K562 (cell line): ENCODE data around the gene PFDN4. TPM values are rescaled to one million over a fixed set of nuclear protein-coding genes. Genes with fewer than 3 reads are reported as not detected.

Source experiments
- ATAC-seq: fragments of 200-7000 bp; cut with Tn5 transposase; 3 replicates; pipeline ENCODE4 v1.9.1; 2020; ENCODE audit warnings: moderate library complexity
- BruUV-seq: library from RNA; stranded (reverse); fragments of 400-500 nt; replicated peaks from 2 replicates; lab custom pipeline; 2021; lab: Mats Ljungman, UMichigan
- CTCF ChIA-PET: fragments of 300-600 bp; formaldehyde crosslinking; extraction: SDS; loops from one replicate; lab custom pipeline; 2021; ENCODE audit warnings: low intra/inter-chr PET ratio; lab: Yijun Ruan, JAX
- POLR2A ChIA-PET: fragments of 300-600, 350-650 bp; sonication (Branson Sonifier 250); formaldehyde crosslinking; extraction: SDS; loops from one replicate; lab custom pipeline; 2021; ENCODE audit warnings: antibody characterized with exemption, inconsistent platforms; lab: Yijun Ruan, JAX
- DNase-seq, 4 experiments: peaks; one replicate each; pipeline versions ENCODE4 v3.0.0 to v3.0.0-alpha.2; 2011 to 2018; ENCODE audit warnings: low spot score in 3 of 4, mixed read lengths in 3 of 4; ENCODE audit errors: extremely low read depth in 1 of 4
- FAIRE-seq: peaks from 2 replicates; lab custom pipeline; 2011; peaks lifted over from hg19 to GRCh38; lab: Jason Lieb, UNC
- H2AFZ ChIP-seq: 2 replicates; pipeline ENCODE4 v1.6.0; 2011; ENCODE audit warnings: low read depth, low read length, control low read depth, inconsistent platforms
- H3K27ac ChIP-seq: fragments of 200-600 bp; 3 replicates; pipeline ENCODE4 v1.8.0; 2011; ENCODE audit warnings: low read depth, mild to moderate bottlenecking, control low read depth, inconsistent platforms, low read length, moderate library complexity, mixed read lengths; ENCODE audit errors: extremely low read depth
- H3K27me3 ChIP-seq, 2 experiments: fragments of 300-600 bp in 1 of 2; 2 replicates in 1 of 2; 3 replicates in 1 of 2; pipeline versions ENCODE4 v1.6.0 to v1.8.0; 2011; ENCODE audit warnings: inconsistent platforms in 2 of 2, low read length in 2 of 2, mild to moderate bottlenecking in 1 of 2, mixed read lengths in 1 of 2, moderate library complexity in 1 of 2; ENCODE audit not compliant: control insufficient read depth in 2 of 2, insufficient read depth in 2 of 2
- H3K36me3 ChIP-seq: fragments of 300-600 bp; 3 replicates; pipeline ENCODE4 v1.8.0; 2011; ENCODE audit warnings: mild to moderate bottlenecking, low read length, inconsistent platforms; ENCODE audit not compliant: control insufficient read depth, insufficient read depth
- H3K4me1 ChIP-seq, 2 experiments: fragments of 200-600 bp in 1 of 2; replicated peaks in 1 of 2; 2 replicates in 1 of 2; 3 replicates in 1 of 2; pipeline versions ENCODE4 v1.5.1 to v1.8.0; 2011; ENCODE audit warnings: inconsistent platforms in 2 of 2, low read length in 2 of 2, mild to moderate bottlenecking in 1 of 2, mixed read lengths in 1 of 2, moderate library complexity in 1 of 2; ENCODE audit not compliant: control insufficient read depth in 2 of 2, insufficient read depth in 2 of 2
- H3K4me2 ChIP-seq: 2 replicates; pipeline ENCODE4 v1.6.1; 2011; ENCODE audit warnings: low read length, control low read depth, inconsistent platforms, mixed read lengths; ENCODE audit not compliant: insufficient read depth
- H3K4me3 ChIP-seq: fragments of 200-600 bp; sonication (generic), shearing (Covaris generic); 2 replicates; pipeline ENCODE4 v1.5.1; 2016; ENCODE audit warnings: control low read depth, inconsistent platforms
- H3K79me2 ChIP-seq: fragments of 200-600 bp; 3 replicates; pipeline ENCODE4 v1.8.0; 2011; ENCODE audit warnings: low read length, inconsistent platforms; ENCODE audit not compliant: control insufficient read depth, insufficient read depth
- H3K9ac ChIP-seq, 2 experiments: 2 replicates each; pipeline versions ENCODE4 v1.6.0 to v1.6.1; 2011; ENCODE audit warnings: low read depth in 2 of 2, low read length in 2 of 2, control low read depth in 1 of 2, inconsistent platforms in 1 of 2, mild to moderate bottlenecking in 1 of 2, mixed read lengths in 1 of 2; ENCODE audit not compliant: insufficient read depth in 1 of 2
- H3K9me1 ChIP-seq: one replicate; pipeline ENCODE4 v1.6.0; 2011; ENCODE audit warnings: inconsistent platforms, mild to moderate bottlenecking, low read length, moderate library complexity; ENCODE audit not compliant: control insufficient read depth, insufficient read depth
- H3K9me3 ChIP-seq: replicated peaks from 2 replicates; pipeline ENCODE4 v1.5.1; 2011; ENCODE audit warnings: low read depth, low read length, inconsistent platforms; ENCODE audit not compliant: control insufficient read depth, insufficient read depth
- H4K20me1 ChIP-seq: replicated peaks from 2 replicates; pipeline ENCODE4 v1.6.1; 2011; ENCODE audit warnings: low read length, inconsistent platforms, mixed read lengths; ENCODE audit not compliant: control insufficient read depth, insufficient read depth
- BRD9 ChIP-seq: fragments of 450-650 bp; IDR thresholded peaks from 2 replicates; pipeline ENCODE4 v1.6.1; 2018; ENCODE audit warnings: low read depth; ENCODE audit not compliant: partially characterized antibody
- C11orf30 ChIP-seq: fragments of 450-650 bp; IDR thresholded peaks from 2 replicates; pipeline ENCODE4 v1.6.1; 2016; ENCODE audit warnings: low read depth, mild to moderate bottlenecking
- CEBPB ChIP-seq: fragments of 450-650 bp; IDR thresholded peaks from 2 replicates; pipeline ENCODE4 v1.6.1; 2016; ENCODE audit warnings: missing genetic modification characterization, missing compliant biosample characterization
- KLF13 ChIP-seq: fragments of 450-650 bp; IDR thresholded peaks from 2 replicates; pipeline ENCODE4 v1.6.1; 2016; ENCODE audit warnings: missing genetic modification characterization, low read depth, mild to moderate bottlenecking, missing compliant biosample characterization, moderate library complexity, borderline replicate concordance
- ZNF668 ChIP-seq: fragments of 250-450 bp; sonication (Bioruptor Pico); IDR thresholded peaks from 2 replicates; pipeline ENCODE4 v1.8.0; 2022; ENCODE audit warnings: mild to moderate bottlenecking, inconsistent platforms
- WGBS: fragments of 100-300 bp; shearing (Covaris generic); methylation state at CpG from one replicate; pipeline ENCODE4 v1.1.6; 2016; ENCODE audit warnings: low coverage, mixed read lengths; ENCODE audit not compliant: insufficient coverage; ENCODE audit errors: missing lambda C conversion rate; 5-methylcytosine and 5-hydroxymethylcytosine counted together
- in situ Hi-C: fragments of 300-500 bp; cut with MboI; formaldehyde crosslinking; loops from 4 replicates; pipeline ENCODE4 v1.15.0; 2018; ENCODE audit warnings: inconsistent platforms, mixed read lengths
- intact Hi-C: fragments of 100-400 bp; cut with micrococcal nuclease; formaldehyde crosslinking; loops from 2 replicates; pipeline ENCODE4 v1.14.2; 2022
- polyA plus RNA-seq, 8 experiments: library from polyadenylated mRNA; depleted of rRNA in 4 of 8; stranded (reverse) in 5 of 8; unstranded in 3 of 8; fragments of >200 nt; fragmentation: Nextera tagmentation in 2 of 8; fragmentation: Illumina TruSeq in 1 of 8; extraction: Ambion mirVana in 2 of 8; extraction: Trizol in 1 of 8; gene quantifications; 2 replicates each; pipeline versions ENCODE4 v1.2.1 to v1.2.3, GENCODE V29; 2011 to 2014; ENCODE audit warnings: inconsistent platforms in 1 of 8, missing spikeins in 1 of 8
- total RNA-seq, 7 experiments: library from RNA; depleted of rRNA in 6 of 7; stranded (reverse); fragments of >200 nt in 6 of 7; fragmentation: Illumina TruSeq in 2 of 7; extraction: Trizol in 2 of 7; gene quantifications; 2 replicates each; pipeline versions ENCODE4 v1.2.1 to v1.2.3, GENCODE V29; 2011 to 2021; ENCODE audit warnings: low replicate concordance in 1 of 7
- TF ChIP-seq, protein P1 (sequence below): IDR thresholded peaks from 3 replicates; pipeline ENCODE4 v1.6.1; 2011; ENCODE audit warnings: borderline replicate concordance, mild to moderate bottlenecking, moderate library complexity; ENCODE audit not compliant: insufficient read length; ENCODE audit errors: extremely low read depth
- TF ChIP-seq, protein P2 (sequence below), 2 experiments: IDR thresholded peaks; 2 replicates each; pipeline ENCODE4 v1.6.1; 2011; ENCODE audit warnings: borderline replicate concordance in 1 of 2, control low read depth in 1 of 2, low read depth in 1 of 2, low read length in 1 of 2, mild to moderate bottlenecking in 1 of 2, mixed read lengths in 1 of 2, moderate library complexity in 1 of 2; ENCODE audit not compliant: insufficient read depth in 1 of 2, insufficient read length in 1 of 2, poor library complexity in 1 of 2, severe bottlenecking in 1 of 2; ENCODE audit errors: extremely low read depth in 1 of 2
- TF ChIP-seq, protein P3 (sequence below): fragments of 250-450 bp; sonication (Bioruptor Pico); IDR thresholded peaks from 2 replicates; pipeline ENCODE4 v1.8.0; 2021; ENCODE audit warnings: moderate library complexity, mild to moderate bottlenecking, inconsistent platforms
- TF ChIP-seq, protein P4 (sequence below), 3 experiments: fragments of 200-800 bp in 1 of 3; fragments of 250-450 bp in 1 of 3; fragments of 450-650 bp in 1 of 3; sonication (Bioruptor Pico) in 1 of 3; sonication (Bioruptor generic) in 1 of 3; formaldehyde crosslinking in 1 of 3; IDR thresholded peaks; 2 replicates each; pipeline versions ENCODE4 v1.6.1 to v1.8.0; 2016 to 2022; ENCODE audit warnings: mild to moderate bottlenecking in 2 of 3, missing genetic modification characterization in 2 of 3, missing compliant biosample characterization in 1 of 3, moderate library complexity in 1 of 3

The PFDN4 gene
- total and polyA plus RNA-seq, 9 of the 15 experiments (the other 6 are each of a cell fraction or from before 2014, with no cell fraction given): 60.1 to 214 (median 122) TPM

DNA sequence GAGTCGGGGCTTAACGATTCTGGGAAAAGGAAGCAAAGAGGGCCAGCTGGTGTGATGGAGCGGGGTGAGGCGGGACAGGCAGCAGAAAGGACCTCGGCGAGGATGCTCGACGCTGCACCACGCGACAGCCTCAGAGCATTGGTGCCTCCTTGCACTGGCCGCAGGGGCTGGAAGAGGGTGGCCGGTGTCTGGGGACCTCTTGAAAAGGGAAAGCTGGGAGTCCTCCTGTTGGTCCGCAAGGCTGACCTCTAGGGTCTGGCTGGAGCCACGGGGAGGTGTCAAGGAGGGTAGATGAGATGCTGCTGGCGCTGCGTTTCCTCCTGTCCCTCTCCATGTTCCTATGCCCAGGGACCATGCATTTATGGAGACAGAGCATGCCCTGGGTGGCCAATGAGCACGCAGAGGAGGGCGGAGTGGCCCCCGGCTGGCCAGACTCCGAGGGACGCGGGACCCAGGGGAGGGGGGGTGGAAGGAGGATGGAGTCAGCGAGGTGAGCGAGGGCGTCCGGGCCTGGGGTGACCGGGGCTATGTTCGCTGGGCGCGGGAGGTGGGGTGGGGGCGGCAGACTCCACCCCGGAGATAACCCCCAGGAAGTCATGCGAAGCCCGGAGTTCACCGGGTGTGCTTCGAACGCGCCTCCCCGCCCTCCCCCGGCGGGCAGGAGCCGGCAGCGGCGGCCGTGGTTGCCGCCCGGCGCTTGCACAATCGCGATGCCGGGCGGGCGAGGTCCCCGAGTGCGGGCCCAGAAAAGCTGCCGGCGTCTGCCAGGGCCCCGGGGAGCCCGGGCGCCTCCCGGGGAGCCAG, 34.0 kb upstream of the PFDN4 start, which contains the start of gene CYP24A1:
CYP24A1 (minus strand) TSS at position 334 of the 804 bp plus-strand sequence. CDS start 407 bp downstream, outside the sequence.
- no peaks in the 10 kb centered on the region for H4K20me1 ChIP-seq
- ATAC-seq (no peak), DNase-seq (no peak), FAIRE-seq (no peak)
- no peak within 1 kb of the TSS for H3K9ac ChIP-seq
- H3K4me2 ChIP-seq: no peak within 1 kb of the TSS
- peaks cover 44 to 45% of the 10 kb centered on the region in 2 experiments for H3K27me3 ChIP-seq
- no TSS peak for BruUV-seq
- no peak within 1 kb of the TSS for H3K27ac ChIP-seq
- peaks cover 0 to 13% of the 10 kb centered on the region in 2 experiments; a peak in 2 of 5 replicates for H3K4me1 ChIP-seq
- no peak within 1 kb of the TSS for H2AFZ ChIP-seq
- in situ Hi-C loops (no loop called here), intact Hi-C loops (no loop called here)
- H3K36me3 ChIP-seq: no peaks in the 10 kb centered on the region
- H3K4me3 ChIP-seq: no peak within 1 kb of the TSS
- TF ChIP-seq, protein P1, sequence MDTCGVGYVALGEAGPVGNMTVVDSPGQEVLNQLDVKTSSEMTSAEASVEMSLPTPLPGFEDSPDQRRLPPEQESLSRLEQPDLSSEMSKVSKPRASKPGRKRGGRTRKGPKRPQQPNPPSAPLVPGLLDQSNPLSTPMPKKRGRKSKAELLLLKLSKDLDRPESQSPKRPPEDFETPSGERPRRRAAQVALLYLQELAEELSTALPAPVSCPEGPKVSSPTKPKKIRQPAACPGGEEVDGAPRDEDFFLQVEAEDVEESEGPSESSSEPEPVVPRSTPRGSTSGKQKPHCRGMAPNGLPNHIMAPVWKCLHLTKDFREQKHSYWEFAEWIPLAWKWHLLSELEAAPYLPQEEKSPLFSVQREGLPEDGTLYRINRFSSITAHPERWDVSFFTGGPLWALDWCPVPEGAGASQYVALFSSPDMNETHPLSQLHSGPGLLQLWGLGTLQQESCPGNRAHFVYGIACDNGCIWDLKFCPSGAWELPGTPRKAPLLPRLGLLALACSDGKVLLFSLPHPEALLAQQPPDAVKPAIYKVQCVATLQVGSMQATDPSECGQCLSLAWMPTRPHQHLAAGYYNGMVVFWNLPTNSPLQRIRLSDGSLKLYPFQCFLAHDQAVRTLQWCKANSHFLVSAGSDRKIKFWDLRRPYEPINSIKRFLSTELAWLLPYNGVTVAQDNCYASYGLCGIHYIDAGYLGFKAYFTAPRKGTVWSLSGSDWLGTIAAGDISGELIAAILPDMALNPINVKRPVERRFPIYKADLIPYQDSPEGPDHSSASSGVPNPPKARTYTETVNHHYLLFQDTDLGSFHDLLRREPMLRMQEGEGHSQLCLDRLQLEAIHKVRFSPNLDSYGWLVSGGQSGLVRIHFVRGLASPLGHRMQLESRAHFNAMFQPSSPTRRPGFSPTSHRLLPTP: no peak
- TF ChIP-seq, protein P2, sequence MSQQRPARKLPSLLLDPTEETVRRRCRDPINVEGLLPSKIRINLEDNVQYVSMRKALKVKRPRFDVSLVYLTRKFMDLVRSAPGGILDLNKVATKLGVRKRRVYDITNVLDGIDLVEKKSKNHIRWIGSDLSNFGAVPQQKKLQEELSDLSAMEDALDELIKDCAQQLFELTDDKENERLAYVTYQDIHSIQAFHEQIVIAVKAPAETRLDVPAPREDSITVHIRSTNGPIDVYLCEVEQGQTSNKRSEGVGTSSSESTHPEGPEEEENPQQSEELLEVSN (IDR thresholded peaks at IDR 0.05; ENCODE audit: borderline replicate concordance in 1 of 2, extremely low read depth in 1 of 2, insufficient read depth in 1 of 2, insufficient read length in 1 of 2, low read depth in 1 of 2, low read length in 1 of 2, poor library complexity in 1 of 2, severe bottlenecking in 1 of 2): peak in 1 of 2 experiments; percentile 26
- TF ChIP-seq, protein P3, sequence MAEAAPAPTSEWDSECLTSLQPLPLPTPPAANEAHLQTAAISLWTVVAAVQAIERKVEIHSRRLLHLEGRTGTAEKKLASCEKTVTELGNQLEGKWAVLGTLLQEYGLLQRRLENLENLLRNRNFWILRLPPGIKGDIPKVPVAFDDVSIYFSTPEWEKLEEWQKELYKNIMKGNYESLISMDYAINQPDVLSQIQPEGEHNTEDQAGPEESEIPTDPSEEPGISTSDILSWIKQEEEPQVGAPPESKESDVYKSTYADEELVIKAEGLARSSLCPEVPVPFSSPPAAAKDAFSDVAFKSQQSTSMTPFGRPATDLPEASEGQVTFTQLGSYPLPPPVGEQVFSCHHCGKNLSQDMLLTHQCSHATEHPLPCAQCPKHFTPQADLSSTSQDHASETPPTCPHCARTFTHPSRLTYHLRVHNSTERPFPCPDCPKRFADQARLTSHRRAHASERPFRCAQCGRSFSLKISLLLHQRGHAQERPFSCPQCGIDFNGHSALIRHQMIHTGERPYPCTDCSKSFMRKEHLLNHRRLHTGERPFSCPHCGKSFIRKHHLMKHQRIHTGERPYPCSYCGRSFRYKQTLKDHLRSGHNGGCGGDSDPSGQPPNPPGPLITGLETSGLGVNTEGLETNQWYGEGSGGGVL (CRISPR knock-in tag): no peak
- TF ChIP-seq KLF13 (tag) (no peak), C11orf30 (no peak), BRD9 (no peak), ZNF668 (no peak), CEBPB (tag) (peak; percentile 54)
- TF ChIP-seq, protein P4, sequence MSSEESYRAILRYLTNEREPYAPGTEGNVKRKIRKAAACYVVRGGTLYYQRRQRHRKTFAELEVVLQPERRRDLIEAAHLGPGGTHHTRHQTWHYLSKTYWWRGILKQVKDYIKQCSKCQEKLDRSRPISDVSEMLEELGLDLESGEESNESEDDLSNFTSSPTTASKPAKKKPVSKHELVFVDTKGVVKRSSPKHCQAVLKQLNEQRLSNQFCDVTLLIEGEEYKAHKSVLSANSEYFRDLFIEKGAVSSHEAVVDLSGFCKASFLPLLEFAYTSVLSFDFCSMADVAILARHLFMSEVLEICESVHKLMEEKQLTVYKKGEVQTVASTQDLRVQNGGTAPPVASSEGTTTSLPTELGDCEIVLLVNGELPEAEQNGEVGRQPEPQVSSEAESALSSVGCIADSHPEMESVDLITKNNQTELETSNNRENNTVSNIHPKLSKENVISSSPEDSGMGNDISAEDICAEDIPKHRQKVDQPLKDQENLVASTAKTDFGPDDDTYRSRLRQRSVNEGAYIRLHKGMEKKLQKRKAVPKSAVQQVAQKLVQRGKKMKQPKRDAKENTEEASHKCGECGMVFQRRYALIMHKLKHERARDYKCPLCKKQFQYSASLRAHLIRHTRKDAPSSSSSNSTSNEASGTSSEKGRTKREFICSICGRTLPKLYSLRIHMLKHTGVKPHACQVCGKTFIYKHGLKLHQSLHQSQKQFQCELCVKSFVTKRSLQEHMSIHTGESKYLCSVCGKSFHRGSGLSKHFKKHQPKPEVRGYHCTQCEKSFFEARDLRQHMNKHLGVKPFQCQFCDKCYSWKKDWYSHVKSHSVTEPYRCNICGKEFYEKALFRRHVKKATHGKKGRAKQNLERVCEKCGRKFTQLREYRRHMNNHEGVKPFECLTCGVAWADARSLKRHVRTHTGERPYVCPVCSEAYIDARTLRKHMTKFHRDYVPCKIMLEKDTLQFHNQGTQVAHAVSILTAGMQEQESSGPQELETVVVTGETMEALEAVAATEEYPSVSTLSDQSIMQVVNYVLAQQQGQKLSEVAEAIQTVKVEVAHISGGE (CRISPR knock-in tag; IDR thresholded peaks at IDR 0.05): peak in 1 of 3 experiments; percentile 71; a peak in 2 of 6 replicates
- WGBS: 6% methylated on average over 36 of the region's 61 CpGs
- no peaks in the 10 kb centered on the region for H3K9me3 ChIP-seq
- no peaks in the 10 kb centered on the region for H3K79me2 ChIP-seq
- ChIA-PET CTCF (no interaction called here), POLR2A (no interaction called here)
- no peaks in the 10 kb centered on the region for H3K9me1 ChIP-seq
